ENCODE results near the gene C12orf60.

C12orf60 gene

DNA sequence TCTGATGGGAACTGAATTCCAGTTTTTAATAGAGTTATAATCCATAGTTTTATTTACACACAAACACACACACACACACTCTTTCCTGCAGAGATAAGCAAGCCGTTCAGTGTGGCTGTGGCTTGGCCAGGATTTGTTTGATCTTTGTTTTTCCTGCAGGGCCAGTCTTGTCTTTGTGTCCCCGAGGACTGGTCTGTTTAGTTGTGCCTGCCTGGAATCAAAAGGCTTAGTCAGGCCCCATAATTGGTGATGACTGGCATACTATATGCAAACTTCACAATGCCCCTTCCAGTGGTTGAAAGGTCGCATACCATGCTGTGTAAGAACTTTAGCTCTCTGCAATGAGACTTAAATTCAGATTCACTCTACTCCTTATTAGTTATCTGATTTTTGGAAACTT is 26.2 kb upstream of the C12orf60 start:
- FAIRE-seq = no peak

DNA sequence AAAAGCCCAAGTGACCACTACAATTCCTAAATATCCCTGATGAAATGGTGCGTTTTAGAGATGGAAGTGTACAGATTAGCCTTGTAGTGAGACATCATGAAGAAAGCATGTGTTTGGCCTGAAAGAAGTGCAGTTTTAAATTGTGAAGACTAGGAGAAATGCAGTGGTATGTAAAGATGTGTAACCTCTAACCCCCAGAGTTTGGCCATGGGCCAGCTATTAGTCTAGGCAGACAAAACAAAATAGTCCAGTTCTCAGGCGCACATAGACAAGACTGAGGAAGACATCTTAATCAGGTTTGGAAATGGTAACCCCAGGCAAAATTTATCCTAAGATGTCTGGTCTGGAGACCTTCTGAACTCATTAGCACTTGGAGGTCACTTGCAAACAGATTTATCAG is 23.6 kb upstream of the C12orf60 start:
- FAIRE-seq = no peak

DNA sequence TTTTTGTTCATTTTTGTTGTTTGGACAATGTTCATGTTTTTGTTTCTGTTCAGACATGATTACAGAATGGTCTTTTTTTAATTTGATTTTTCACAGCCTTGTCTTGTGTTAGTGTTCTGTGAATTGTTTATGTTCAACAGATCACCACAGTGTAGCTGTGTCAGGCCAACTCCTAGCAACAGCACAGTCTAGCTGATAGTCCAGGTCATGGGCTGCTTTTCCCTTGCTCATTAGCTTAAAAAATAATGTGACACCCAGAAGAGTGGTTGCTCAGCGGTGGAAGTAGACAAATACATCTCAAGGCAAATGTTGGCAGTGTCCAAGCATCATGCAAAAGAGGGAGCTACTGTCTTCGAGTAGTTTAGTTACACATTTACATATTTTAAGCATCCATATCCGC is 22.6 kb upstream of the C12orf60 start:
- FAIRE-seq = no peak

DNA sequence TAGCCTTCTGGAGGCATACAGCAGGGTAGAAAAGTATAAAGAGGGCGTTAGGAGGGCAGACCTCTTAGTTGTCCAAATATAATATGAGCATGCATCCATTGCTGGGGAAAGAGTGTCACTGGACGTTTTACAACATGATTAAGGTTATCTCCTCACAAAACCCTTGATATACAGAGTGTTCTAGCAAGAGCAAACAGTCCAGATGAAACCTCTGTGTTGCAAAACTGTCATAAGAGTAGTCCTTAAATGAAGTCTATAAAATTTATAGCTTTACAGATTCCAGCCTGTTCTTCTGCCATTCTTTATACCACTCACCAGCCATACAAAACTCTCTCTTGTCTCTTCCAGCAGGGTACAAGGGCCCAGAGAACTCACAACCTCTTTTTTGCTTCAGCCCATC is 21.9 kb upstream of the C12orf60 start:
- FAIRE-seq = no peak

DNA sequence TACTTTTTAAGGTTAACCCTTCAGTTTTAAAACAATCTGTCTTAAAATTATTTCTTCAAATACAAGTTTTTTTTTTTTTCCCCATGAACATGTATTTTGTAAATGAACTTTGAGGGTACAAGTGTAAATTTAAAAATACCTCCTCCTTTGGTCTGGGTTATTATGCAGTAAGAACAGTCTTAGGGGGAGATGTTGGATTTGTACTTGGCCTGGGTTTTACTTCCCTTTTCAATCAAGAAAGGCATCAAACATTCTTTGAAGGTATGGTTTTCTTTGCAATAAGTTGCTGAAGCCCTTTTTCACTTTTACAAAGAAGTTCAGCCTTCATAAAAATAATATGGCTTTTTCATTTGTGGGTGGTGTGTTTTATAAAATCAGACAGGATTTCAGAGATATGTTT is 20.7 kb upstream of the C12orf60 start:
- FAIRE-seq = no peak

DNA sequence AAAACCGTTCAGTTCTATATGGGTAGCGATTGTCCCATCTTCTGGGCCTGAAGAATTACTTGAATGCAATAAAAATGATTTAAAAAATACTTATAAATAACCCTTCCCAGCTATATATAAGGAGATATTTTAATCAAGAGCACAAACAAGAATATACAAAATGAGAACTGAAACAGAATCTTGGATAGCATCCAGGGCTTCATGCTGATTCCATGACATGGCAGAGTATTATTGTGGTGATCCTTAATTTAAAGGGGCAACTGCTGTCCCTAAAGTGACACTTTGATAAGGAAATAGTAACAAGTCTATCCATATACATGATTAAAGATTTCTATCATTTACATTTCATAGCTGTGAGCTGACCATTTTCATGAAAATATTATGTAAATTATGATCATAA is 19.0 kb upstream of the C12orf60 start:
- no peak for FAIRE-seq

DNA sequence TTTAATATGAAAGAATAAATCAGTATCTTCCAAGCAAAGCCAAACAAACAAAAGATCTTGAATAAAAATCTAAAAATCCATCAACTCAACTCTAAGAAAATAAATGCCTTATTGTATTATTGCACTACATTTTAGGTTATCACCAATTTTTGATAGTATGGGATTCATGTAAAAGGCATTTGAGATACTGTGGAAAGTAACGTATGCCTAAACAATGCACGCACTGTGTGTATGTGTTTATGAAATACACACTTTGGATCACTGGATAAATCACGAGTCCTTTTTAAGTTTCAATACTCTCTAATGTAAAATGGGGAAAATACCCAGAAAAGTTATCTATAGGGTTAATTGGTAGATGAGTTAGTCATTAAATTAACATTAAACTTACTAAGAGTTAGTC is 17.9 kb upstream of the C12orf60 start:
- FAIRE-seq = no peak

DNA sequence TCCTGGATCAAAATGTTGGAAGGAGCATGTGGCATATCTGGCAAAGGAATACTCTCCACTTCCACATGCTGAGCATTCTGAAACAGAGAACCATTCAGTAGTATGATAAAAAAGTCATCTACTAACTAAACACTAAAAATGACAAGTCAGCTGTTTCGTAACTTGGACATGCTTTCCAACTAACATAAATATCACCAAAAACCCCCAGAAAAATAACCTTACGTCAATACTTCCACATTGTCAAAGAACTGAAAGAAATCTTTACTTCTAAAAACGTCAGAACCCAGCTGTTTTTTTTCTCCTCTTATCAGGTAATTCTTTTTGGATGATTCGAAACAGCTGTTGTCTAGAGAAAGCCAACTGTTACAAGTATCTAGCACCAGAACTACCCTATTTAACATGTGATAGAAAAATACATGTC is 8.4 kb upstream of the C12orf60 start:
- FAIRE-seq = no peak

DNA sequence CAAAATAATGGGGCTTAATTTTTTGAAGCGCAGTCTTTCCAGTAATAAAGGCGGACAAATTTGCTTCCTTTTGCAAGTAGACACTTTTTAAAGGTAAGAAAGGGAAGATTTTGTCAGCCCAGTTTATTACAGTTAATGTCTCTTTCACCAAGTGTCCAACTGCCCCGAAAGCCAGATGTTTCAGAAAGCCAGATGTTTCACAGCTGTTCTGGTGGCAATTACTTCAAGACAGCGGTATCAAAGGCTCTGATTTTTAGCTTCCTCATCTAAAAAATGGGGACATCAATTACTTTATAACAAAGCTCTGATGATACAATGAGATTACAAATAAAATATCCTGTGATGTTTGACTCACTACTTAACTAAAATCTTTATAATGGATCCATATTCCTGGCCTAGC is 1.2 kb upstream of the C12orf60 start:
- no peak for FAIRE-seq

DNA sequence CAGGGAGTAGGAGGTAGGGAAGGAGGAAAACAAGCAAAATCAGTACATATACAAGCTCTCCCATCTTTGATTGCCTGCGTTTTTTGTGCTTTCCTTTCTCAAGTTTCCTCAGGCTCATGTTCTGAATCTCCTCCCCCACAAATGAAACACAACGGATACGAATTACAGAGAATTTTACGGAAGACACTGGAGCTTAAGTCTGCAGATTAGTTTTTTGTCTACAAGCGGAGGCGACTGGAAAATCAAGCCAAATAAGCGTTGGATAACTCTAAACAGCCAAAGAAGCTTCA is 804 bp upstream of the C12orf60 start:
- no peak for FAIRE-seq

DNA sequence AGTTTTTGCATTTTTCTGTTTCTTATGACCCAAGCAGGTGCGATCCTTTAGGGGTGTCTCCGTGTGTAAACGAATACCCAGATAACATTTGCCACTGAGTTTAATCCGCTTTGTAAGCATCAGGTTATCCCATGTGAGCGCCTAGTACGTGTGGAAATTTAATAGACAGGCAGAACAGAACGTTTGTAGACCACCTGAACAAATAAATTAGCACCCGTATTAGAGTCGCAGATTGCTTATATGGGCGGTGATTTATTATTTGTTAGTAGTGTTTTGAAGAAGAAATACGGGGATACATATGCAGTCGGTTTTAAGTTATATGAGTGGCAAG is 325 bp downstream of the C12orf60 start:
- no peak for FAIRE-seq

DNA sequence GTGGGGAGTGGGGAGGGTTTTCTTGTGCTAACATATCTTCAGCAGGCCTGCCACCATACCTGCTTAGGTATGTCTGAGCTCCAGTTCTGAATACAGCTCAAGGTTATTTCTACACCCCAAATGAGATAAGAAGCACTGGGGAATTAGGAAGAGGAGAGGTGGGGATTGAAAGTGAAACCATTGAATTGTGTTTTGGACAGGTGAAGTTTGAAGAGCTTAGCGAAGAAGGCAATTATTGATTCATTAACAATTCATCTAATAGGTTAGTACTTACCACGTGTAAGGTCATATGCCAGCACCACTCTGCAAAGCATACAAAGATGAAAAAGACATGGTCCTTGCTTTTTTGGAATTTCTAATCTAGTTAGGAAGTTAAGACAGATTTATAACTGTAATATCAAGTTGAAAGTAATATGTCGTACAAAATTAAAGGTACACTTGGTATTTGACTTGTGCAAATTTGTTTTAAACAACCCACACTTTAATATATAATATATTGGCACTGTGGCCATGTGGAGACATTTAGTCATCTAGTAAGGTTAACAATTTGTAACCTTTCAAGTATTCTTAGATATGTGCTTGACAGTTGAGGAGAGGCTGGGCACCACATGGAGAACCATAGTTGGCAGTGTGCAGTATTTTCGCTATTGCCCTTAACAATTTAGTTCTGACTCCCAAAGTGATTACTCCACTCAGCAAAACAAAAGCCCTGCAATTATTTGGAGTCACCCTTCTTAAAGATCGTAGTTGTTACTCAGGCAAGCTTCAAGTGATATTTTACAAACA is 6.9 kb downstream of the C12orf60 start:
- no peak for FAIRE-seq

DNA sequence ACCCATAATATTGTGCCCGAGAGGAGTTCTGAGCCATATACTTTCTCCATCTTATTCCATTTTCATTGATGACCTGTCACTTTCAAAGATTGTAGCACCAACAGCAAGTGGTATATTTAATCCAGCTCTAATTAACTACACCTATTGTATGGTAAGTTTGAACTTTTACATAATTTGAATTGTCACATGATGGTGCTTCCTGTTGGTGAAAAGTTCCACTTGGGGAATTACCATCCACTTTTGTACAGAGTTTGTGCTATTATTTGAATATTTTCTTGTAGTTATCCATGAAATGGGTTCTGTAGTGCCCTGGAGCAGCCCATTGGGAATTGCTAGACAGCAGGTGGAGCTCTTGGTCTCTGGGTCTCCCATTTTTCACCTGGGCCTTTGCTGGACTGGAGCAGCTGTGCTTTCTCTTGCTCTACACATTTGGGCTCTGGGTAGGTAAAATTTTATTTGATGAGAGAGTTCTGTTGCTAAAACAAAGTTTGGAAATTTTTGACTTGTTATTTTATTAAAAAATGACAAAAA is 7.5 kb downstream of the C12orf60 start:
- FAIRE-seq = no peak

DNA sequence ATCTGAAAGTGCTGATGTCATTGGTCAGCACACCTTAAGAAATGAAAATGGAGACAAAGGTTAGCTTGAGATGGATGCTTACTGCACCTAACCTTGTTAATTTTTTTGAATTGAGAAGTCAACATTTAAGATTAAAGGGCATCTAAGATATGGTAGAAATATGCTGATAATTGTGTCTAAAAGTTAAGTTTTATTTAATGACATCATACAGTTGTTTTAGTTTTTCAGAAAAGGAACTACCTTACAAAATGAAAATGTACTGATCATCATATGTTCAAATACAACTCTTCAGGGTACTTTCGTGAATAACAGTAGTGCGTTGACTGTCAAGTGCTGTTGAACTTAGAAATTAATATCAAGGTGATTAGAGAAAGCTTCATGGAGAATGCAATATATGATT is 8.0 kb downstream of the C12orf60 start:
- no peak for FAIRE-seq

DNA sequence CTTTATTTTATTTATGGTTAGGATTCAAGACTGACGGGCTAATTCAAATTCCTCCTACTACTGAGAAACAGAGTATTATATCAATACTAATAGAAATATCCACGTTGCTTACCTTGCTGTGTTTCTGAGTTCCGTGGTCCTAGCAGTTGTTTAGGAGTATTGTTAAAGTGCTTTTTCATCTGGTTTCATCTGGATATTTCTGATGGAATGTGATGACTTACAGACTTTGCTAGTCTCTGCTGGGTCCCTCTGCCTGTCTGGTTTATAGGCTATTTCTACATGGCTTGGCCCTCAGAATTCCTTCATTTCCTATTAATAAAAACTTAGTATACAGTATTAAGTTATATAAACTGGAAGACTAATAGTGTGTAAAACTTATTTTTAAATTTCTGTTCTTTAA is 10.5 kb downstream of the C12orf60 start, which contains the start of gene SMCO3:
Gene SMCO3 (minus strand): TSS at position 169 of the 400 bp plus-strand sequence. CDS start 7,502 bp downstream, outside the sequence.
- no peak for FAIRE-seq

DNA sequence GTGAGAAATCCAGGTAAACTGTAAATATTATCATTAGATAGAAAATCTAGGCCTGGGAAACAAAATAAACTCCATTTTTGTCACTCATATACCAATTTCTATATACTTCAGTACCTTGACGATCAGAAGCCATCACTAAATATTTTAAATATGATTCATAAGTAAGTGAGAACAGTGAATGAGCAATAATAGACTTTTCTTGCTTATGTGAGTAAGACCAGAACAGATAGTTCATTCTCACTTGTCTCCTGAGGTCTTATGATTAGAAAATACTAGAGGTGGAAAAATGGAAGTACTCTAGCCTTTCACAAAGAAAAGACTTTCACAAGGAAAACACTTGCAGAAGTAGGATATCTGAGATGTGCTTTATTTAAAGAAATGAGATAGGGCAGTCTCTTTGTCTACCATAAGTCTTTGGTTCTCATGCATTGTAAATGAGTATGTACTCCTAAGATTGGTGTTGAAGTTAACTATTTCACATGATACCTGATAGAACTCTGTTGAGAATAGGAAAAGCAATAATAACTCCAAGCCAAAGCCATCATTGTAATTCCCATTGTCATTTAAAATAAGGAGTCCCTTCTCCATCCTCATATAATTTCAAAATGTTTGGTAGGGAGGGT is 20.7 kb downstream of the C12orf60 start:
- FAIRE-seq = no peak

DNA sequence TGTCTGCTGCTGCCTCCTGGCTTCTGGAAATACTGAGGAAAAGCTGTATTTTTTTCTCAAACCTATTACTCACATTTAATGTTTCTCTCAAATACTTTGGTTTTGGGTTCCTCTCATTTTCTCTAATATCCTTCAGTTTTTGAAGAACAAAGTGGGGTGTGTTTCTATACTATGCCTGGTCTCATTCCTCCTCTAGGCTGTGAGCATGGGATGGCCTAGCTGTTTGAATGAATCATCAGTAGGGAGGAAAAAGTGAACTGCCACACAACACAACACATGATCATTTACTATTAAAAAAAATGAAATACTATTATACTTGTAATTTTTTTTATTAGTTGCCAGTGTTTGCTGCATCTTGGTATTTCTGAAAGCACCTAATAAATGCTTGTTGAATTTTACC is 21.8 kb downstream of the C12orf60 start:
- no peak for FAIRE-seq

DNA sequence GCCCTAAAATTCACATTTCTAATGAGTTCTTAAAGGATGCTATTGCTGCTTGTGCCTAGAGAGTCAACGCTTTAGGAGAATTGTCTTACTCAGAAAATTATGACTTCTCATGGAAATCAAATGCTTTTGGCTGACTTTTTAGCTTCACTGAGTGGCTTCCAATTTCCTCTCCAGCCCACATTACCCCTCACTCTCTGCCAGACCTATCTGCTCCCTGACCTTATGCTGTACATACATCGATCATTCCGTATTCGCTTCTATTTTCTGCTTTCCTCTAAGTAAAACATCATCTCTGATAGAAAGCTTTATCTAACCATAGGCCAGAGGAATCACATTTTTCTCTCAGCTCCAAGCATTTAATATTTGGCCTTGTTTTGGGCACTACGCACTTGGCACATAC is 23.0 kb downstream of the C12orf60 start:
- FAIRE-seq = no peak

DNA sequence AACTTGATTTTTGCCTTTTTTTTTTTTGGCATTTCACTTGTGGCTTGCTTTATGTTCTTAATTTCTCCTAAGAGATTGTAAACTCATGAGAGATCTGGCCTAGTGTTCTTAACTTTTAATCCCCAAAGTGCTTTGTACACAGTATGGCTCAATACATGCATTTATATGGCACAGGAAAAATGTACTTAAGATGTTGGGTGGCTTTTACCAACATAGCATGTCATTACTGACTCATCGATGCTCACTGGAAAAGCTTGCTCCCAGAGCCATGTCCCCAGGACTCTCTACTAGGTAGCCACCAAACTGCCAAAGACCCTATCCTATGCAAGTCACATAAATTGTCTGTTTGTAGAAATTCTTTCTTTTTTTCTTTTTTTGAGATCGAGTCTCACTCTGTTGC is 23.6 kb downstream of the C12orf60 start:
- FAIRE-seq = no peak

DNA sequence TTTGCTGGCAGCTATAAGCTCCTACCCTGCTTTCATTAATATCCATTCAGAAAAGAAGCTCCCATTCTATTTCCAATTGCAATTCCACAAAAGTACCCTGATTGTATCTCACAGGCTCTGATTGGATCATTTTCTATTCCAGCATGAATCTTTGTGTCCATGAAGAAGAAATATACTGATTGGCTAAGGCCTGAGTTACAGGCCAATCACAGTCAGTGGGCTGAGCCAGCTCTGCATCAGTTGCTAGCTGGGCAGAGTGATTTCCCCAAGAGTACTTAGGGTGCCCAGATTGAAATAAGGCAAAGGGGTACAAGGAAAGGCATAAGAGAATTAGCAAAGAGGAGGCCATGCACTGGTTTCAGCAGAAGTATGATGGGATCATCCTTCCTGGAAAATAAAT is 25.4 kb downstream of the C12orf60 start:
- no peak for FAIRE-seq

DNA sequence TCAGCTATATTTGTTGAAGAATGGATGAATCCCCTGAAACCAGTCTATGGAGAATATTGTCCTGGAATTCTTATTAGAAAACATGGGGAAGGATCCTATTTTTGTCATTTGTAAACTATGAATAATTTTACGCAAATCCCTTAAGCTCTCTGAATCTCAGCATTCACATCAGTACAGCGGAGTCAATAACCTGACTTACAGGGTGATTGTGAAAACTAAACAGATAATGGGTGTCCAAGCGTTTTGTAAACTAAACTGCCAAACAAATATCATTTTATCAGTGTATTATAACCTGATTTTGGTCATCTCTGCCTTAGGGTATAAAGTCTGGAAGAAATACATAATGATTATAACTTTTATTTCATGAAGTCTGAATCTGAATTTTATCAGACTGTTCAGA is 29.9 kb downstream of the C12orf60 start:
- FAIRE-seq = no peak

DNA sequence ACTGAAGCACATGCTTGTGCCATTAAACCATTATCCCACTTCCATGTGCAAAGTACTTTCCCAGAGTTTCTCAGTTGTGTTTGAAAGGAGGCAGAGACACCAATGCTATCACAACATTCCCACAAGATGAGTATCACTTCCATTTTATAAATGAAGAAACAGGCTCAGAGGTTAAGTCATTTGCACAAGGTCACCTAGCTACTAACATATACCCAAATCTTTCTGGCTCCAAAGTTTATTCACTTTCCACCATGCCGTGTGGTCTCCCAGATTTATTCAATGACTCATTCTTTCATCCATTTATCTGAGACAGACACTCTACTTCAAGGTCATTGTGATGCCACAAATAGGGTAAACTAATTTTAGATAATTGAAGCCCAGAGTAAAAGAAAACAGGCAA is 30.5 kb downstream of the C12orf60 start:
- FAIRE-seq = no peak

DNA sequence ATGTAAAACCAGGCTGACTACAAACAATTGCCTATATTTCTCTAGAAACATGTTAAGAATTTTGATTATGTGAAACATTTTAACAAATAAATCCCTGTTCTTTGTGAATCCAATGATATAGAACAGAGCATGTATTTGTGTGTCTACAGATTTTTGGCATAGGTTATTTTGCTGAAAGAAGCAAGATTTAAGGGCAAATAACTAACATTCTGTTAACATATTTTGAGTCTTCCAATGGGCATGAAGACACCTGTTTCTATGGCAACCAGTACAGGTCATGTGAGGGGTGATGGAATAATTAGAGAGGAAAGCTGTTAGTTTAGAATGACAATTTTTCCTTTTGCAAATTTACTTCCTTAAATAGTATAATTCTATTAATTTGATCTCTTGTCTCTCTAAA is 31.0 kb downstream of the C12orf60 start:
- FAIRE-seq = no peak

DNA sequence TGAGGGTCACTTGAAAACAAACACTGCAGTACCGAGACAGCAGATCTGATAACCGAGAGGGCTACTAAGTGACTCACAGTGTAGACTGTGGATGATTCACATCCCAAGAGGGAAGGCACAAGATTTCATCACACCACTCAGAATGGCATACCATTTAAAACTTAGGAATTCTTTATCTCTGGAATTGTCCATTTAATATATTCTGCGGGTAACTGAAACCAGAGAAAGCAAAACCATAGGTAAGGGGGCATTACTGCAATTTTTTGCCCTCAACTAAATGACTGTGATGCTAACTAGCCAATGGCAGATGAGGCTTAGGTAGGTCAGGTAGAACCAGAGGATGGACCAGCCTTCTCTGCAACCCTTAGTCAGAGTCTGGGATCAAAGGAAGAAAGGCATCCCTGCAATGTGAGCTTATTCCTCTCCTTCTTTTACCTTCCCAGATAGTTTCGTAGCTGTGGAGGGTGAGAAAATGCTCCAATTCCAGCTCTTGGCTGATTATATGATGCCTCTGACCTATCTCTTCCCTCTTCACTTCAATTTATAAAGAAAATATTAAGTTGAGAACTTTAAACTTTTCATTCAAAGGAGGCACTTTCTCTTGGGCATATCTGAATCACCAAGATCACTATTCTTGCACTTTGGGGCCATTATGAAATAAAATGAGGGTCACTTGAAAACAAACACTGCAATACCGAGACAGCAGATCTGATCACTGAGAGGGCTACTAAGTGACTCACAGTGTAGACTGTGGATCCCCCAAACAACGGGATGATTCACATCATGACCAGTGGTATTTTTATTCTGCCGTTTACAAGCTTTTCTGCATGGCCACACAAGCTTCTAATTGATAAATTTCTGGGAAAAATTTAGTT is 33.1 kb downstream of the C12orf60 start:
- FAIRE-seq = no peak

Data from colon (tissue), 2 donors.